B cell (primary cell): Measurements from ENCODE around the gene LAP3.

ENCODE experiments used
- EZH2 ChIP-seq: IDR thresholded peaks from 2 replicates; pipeline ENCODE4 v1.6.1; 2012; ENCODE audit warnings: borderline replicate concordance, low read depth, mild to moderate bottlenecking, moderate library complexity, low read length; ENCODE audit not compliant: insufficient read depth, poor library complexity, severe bottlenecking
- TF ChIP-seq, protein P1 (sequence below): fragments of 200-600 bp; IDR thresholded peaks from one replicate; pipeline ENCODE4 v1.8.0; 2022; ENCODE audit warnings: antibody characterized with exemption, mild to moderate bottlenecking

- TF ChIP-seq, protein P1, sequence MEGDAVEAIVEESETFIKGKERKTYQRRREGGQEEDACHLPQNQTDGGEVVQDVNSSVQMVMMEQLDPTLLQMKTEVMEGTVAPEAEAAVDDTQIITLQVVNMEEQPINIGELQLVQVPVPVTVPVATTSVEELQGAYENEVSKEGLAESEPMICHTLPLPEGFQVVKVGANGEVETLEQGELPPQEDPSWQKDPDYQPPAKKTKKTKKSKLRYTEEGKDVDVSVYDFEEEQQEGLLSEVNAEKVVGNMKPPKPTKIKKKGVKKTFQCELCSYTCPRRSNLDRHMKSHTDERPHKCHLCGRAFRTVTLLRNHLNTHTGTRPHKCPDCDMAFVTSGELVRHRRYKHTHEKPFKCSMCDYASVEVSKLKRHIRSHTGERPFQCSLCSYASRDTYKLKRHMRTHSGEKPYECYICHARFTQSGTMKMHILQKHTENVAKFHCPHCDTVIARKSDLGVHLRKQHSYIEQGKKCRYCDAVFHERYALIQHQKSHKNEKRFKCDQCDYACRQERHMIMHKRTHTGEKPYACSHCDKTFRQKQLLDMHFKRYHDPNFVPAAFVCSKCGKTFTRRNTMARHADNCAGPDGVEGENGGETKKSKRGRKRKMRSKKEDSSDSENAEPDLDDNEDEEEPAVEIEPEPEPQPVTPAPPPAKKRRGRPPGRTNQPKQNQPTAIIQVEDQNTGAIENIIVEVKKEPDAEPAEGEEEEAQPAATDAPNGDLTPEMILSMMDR, result no peak
- no peak for TF ChIP-seq EZH2
Measured at GRCh38 chr4:17528551-17529165, 48.3 kb upstream of the LAP3 start.
